Activated CD4-positive, alpha-beta T cell treated with anti-CD3 and anti-CD28 coated beads, Interleukin-2, Interleukin-4, amounts not matched to agents 100 ng/mL and 50 ng/mL, durations not matched to agents 16 hours and 8 hours (primary cell): Measurements from ENCODE around the gene TRPM4.
"Not testable (repeated sequence)": the region's sequence is repeated elsewhere in the genome, so short reads cannot be mapped to it uniquely, and the experiment has no call there.

Experiments
- DNase-seq: peaks from one replicate; pipeline ENCODE4 v3.0.0-alpha.2; 2020; ENCODE audit warnings: low spot score

Gene TRPM4

GRCh38 chr19:49127225-49127624, 30.4 kb upstream of the TRPM4 start:
- DNase-seq: not testable (repeated sequence)

GRCh38 chr19:49127674-49128544, 29.7 kb upstream of the TRPM4 start:
- peak; percentile 96 for DNase-seq

GRCh38 chr19:49128545-49129237, 28.9 kb upstream of the TRPM4 start:
- DNase-seq: no peak

- DNase-seq: no peak
These were observed 28.4 kb upstream of the TRPM4 start for GRCh38 chr19:49129238-49129583.

GRCh38 chr19:49130325-49130724, 27.3 kb upstream of the TRPM4 start:
- no peak for DNase-seq

GRCh38 chr19:49132974-49133609, 24.5 kb upstream of the TRPM4 start:
- DNase-seq: no peak

GRCh38 chr19:49133621-49134454, 23.8 kb upstream of the TRPM4 start:
- DNase-seq: no peak

GRCh38 chr19:49135686-49136085, 21.9 kb upstream of the TRPM4 start:
- DNase-seq: no peak

GRCh38 chr19:49136771-49137171, 20.8 kb upstream of the TRPM4 start:
- DNase-seq: no peak

GRCh38 chr19:49140951-49141350, 16.6 kb upstream of the TRPM4 start:
- DNase-seq: no peak

- DNase-seq: no peak
These were observed 16.2 kb upstream of the TRPM4 start for GRCh38 chr19:49141352-49141751.

GRCh38 chr19:49142866-49143335, 14.7 kb upstream of the TRPM4 start:
- peak; percentile 77 for DNase-seq

GRCh38 chr19:49145573-49146407, 11.8 kb upstream of the TRPM4 start:
- peak; percentile 82 for DNase-seq

- not testable (repeated sequence) for DNase-seq
These were observed 11.2 kb upstream of the TRPM4 start for GRCh38 chr19:49146408-49146770.

- DNase-seq: no peak
These were observed 9.4 kb upstream of the TRPM4 start for GRCh38 chr19:49148044-49148682.

GRCh38 chr19:49148784-49149651, 8.6 kb upstream of the TRPM4 start:
- DNase-seq: peak; percentile 75

- DNase-seq: no peak
These were observed 7.9 kb upstream of the TRPM4 start for GRCh38 chr19:49149652-49150105.

GRCh38 chr19:49150106-49150943, 7.3 kb upstream of the TRPM4 start:
- DNase-seq: no peak

- DNase-seq: no peak
These were observed 6.7 kb upstream of the TRPM4 start for GRCh38 chr19:49150944-49151243.
